Left lung (tissue), 10 donors: Measurements from ENCODE around the gene PNMA3. TPM values are rescaled to one million over a fixed set of nuclear protein-coding genes. Genes with fewer than 3 reads are reported as not detected.
"Not testable (repeated sequence)": the region's sequence is repeated elsewhere in the genome, so short reads cannot be mapped to it uniquely, and the experiment has no call there.

ENCODE experiments used
- ATAC-seq: fragments of 200-7000 bp; cut with Tn5 transposase; one replicate; pipeline ENCODE4 v1.9.1; 2020; ENCODE audit warnings: moderate library complexity
- DNase-seq, 4 donors: peaks; one replicate each; pipeline ENCODE4 v3.0.0-alpha.2; 2013 to 2020
- H3K27ac ChIP-seq, 2 donors: fragments of 200-600 bp; sonication (generic) in 1 of 2; one replicate each; pipeline versions ENCODE4 v1.5.0 to v1.8.0; 2020 to 2021
- H3K27me3 ChIP-seq, 2 donors: fragments of 200-600 bp; sonication (generic) in 1 of 2; one replicate each; pipeline versions ENCODE4 v1.5.0 to v1.8.0; 2020 to 2021
- H3K36me3 ChIP-seq, 2 donors: fragments of 200-600 bp; sonication (generic) in 1 of 2; one replicate each; pipeline versions ENCODE4 v1.5.0 to v1.8.0; 2020 to 2021
- H3K4me1 ChIP-seq, 2 donors: fragments of 200-600 bp; one replicate each; pipeline ENCODE4 v1.8.0; 2021
- H3K4me3 ChIP-seq, 2 donors: fragments of 200-600 bp; sonication (generic) in 1 of 2; one replicate each; pipeline versions ENCODE4 v1.5.0 to v1.8.0; 2020 to 2021; ENCODE audit warnings: mild to moderate bottlenecking in 1 of 2
- H3K9me3 ChIP-seq, 2 donors: fragments of 200-600 bp; sonication (generic) in 1 of 2; one replicate each; pipeline versions ENCODE4 v1.5.0 to v1.8.0; 2020 to 2021
- CTCF ChIP-seq, 2 donors: fragments of 200-600 bp; sonication (generic) in 1 of 2; IDR thresholded peaks; one replicate each; pipeline versions ENCODE4 v1.5.0 to v1.8.0; 2021; ENCODE audit warnings: antibody characterized with exemption in 2 of 2
- intact Hi-C, 2 donors: fragments of 100-400 bp; cut with DNase I; formaldehyde crosslinking; loops; one replicate each; pipeline versions ENCODE4 v1.11.2 to v1.14.2; 2022
- polyA plus RNA-seq, 6 donors: library from polyadenylated mRNA; unstranded; fragments of 120-200 nt; gene quantifications; one replicate each; pipeline ENCODE4 v1.2.1, GENCODE V29; 2013; ENCODE audit not compliant: insufficient read length in 6 of 6
- total RNA-seq, 2 donors: library from RNA; stranded (reverse); fragmentation: NEBNext Ultra II Directional; extraction: Animal tissue kit (Norgen Biotek cat#: 25700); gene quantifications; one replicate each; pipeline ENCODE4 v1.2.1, GENCODE V29; 2021
- donor health status: DM: no; HTN: yes; CAD: no.
- donor health status: DM: no; HTN: no; CAD: no.

The PNMA3 gene
- total and polyA plus RNA-seq, 8 donors = 0.12 to 3.9 (median 2.5) TPM

- no peaks in the 10 kb centered on the region for H3K9me3 ChIP-seq
- H3K4me3 ChIP-seq = no peak overlapping the region
- H3K27ac ChIP-seq = no peak overlapping the region
- H3K36me3 ChIP-seq = no peaks in the 10 kb centered on the region
- H3K4me1 ChIP-seq = no peaks in the 10 kb centered on the region
- DNase-seq = no peak
- intact Hi-C loops = no loop called here
- no peak for ATAC-seq
- no peaks in the 10 kb centered on the region for H3K27me3 ChIP-seq
- no peak for TF ChIP-seq CTCF (IDR thresholded peaks at IDR 0.05)
Measured at GRCh38 chrX:153064061-153064460, 7.8 kb downstream of the PNMA3 start.

GRCh38 chrX:153065389-153065788 lies 9.1 kb downstream of the PNMA3 start:
- Histone ChIP-seq H3K4me3 (no peak overlapping the region), H3K4me1 (no peaks in the 10 kb centered on the region), H3K9me3 (no peaks in the 10 kb centered on the region), H3K27ac (no peak overlapping the region), H3K36me3 (no peaks in the 10 kb centered on the region), H3K27me3 (no peaks in the 10 kb centered on the region)
- TF ChIP-seq CTCF (IDR thresholded peaks at IDR 0.05) = no peak
- intact Hi-C loops = no loop called here
- ATAC-seq = no peak
- no peak for DNase-seq

- intact Hi-C loops, ATAC-seq, H3K27me3 ChIP-seq, H3K27ac ChIP-seq, H3K4me3 ChIP-seq, H3K4me1 ChIP-seq, H3K36me3 ChIP-seq, H3K9me3 ChIP-seq, DNase-seq: not testable (repeated sequence)
Measured at GRCh38 chrX:153066402-153066801, 10.1 kb downstream of the PNMA3 start.

GRCh38 chrX:153071909-153072583 lies 15.8 kb downstream of the PNMA3 start, which contains the start of gene PNMA6A:
PNMA6A (plus strand) TSS chrX:153072454; CDS start chrX:153073063, 609 bp downstream.
- H3K4me1 ChIP-seq, H3K36me3 ChIP-seq, H3K27ac ChIP-seq, intact Hi-C loops, H3K4me3 ChIP-seq, DNase-seq, H3K9me3 ChIP-seq, H3K27me3 ChIP-seq: not testable (repeated sequence)
- ATAC-seq = peak; percentile 83

GRCh38 chrX:153073331-153073730 lies 17.1 kb downstream of the PNMA3 start:
- H3K4me3 ChIP-seq, H3K36me3 ChIP-seq, H3K27ac ChIP-seq, H3K9me3 ChIP-seq, intact Hi-C loops, ATAC-seq, H3K27me3 ChIP-seq, H3K4me1 ChIP-seq, DNase-seq: not testable (repeated sequence)

- intact Hi-C loops = no loop called here
- no peaks in the 10 kb centered on the region for H3K36me3 ChIP-seq
- H3K27ac ChIP-seq = no peak overlapping the region
- H3K4me1 ChIP-seq = no peaks in the 10 kb centered on the region
- H3K4me3 ChIP-seq = no peak overlapping the region
- peak in 1 of 4 donors; percentile 13 for DNase-seq
- no peak for TF ChIP-seq CTCF (IDR thresholded peaks at IDR 0.05)
- no peaks in the 10 kb centered on the region for H3K27me3 ChIP-seq
- no peak for ATAC-seq
- no peaks in the 10 kb centered on the region for H3K9me3 ChIP-seq
Measured at GRCh38 chrX:153074262-153074899, 18.1 kb downstream of the PNMA3 start.
